ENCODE results near the gene TRIM63. TPM values are rescaled to one million over a fixed set of nuclear protein-coding genes. Genes with fewer than 3 reads are reported as not detected.

The TRIM63 gene
- total RNA-seq, 2 experiments from 2014 or later, result not detected

GRCh38 chr1:26023009-26023408 is 44.4 kb downstream of the TRIM63 start:
- intact Hi-C loops (cut with micrococcal nuclease; ENCODE audit: unreplicated experiment), result no loop called here
- Histone ChIP-seq H3K36me3 (ENCODE audit: insufficient read depth, low read length) (no peaks in the 10 kb centered on the region), H3K9me3 (ENCODE audit: low read length) (no peaks in the 10 kb centered on the region), H4K20me1 (ENCODE audit: insufficient read depth, low read length) (no peaks in the 10 kb centered on the region), H3K9me2 (ENCODE audit: insufficient read depth, low read length) (no peaks in the 10 kb centered on the region), H3K4me1 (ENCODE audit: insufficient read depth, low read length, poor library complexity, severe bottlenecking) (peaks cover 4% of the 10 kb centered on the region), H2AFZ (ENCODE audit: low read length) (no peak overlapping the region), H3K79me2 (ENCODE audit: insufficient read depth, low read depth, low read length) (no peaks in the 10 kb centered on the region), H3K4me2 (ENCODE audit: low read length) (no peak overlapping the region), H3K27ac (ENCODE audit: low read depth, low read length, poor library complexity, severe bottlenecking) (no peak overlapping the region), H3K4me3 (ENCODE audit: low read depth, low read length, poor library complexity, severe bottlenecking) (no peak overlapping the region)
- ChIA-PET CTCF (ENCODE audit: unreplicated experiment) (no interaction called here), POLR2A (no interaction called here)
- DNase-seq (ENCODE audit: low spot score), result no peak
- TF ChIP-seq EZH2phosphoT487 (IDR thresholded peaks at IDR 0.05; ENCODE audit: borderline replicate concordance, low read depth, low read length), result no peak
- TF ChIP-seq CTCF (conservative IDR thresholded peaks at IDR 0.05; ENCODE audit: low read length), result no peak
- BruUV-seq (replicated peaks), result no TSS peak

DNA sequence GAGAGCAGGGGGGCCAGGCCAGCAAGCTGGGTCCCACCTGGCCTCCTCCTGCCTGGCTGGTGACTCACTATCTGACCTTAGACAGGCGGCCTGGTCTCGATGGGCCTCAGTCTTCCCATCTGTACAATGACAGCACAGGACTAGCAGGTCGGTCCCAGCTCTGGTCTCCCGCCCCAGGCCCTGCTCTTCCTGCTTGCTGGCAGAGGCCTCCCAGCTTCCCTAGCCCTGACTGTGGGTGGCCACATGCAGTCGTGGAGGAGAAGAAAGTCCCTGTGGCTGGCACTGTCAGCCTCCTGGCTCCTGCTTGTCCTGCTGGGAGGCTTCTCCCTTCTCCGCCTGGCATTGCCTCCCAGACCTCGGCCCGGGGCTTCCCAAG is 45.0 kb downstream of the TRIM63 start:
- ChIA-PET POLR2A (interaction anchor here (0.6 kb wide), 1 partner anchor 96 kb away, joined by 3 read pairs; no protein-coding TSS in a partner anchor), CTCF (ENCODE audit: unreplicated experiment) (no interaction called here)
- H3K27ac ChIP-seq (ENCODE audit: low read depth, low read length, poor library complexity, severe bottlenecking), result no peak overlapping the region
- peaks cover 4% of the 10 kb centered on the region for H3K4me1 ChIP-seq (ENCODE audit: insufficient read depth, low read length, poor library complexity, severe bottlenecking)
- TF ChIP-seq CTCF (conservative IDR thresholded peaks at IDR 0.05; ENCODE audit: low read length) (no peak), EZH2phosphoT487 (IDR thresholded peaks at IDR 0.05; ENCODE audit: borderline replicate concordance, low read depth, low read length) (no peak)
- no peaks in the 10 kb centered on the region for H3K79me2 ChIP-seq (ENCODE audit: insufficient read depth, low read depth, low read length)
- H4K20me1 ChIP-seq (ENCODE audit: insufficient read depth, low read length), result no peaks in the 10 kb centered on the region
- H3K36me3 ChIP-seq (ENCODE audit: insufficient read depth, low read length), result no peaks in the 10 kb centered on the region
- H3K9me3 ChIP-seq (ENCODE audit: low read length), result no peaks in the 10 kb centered on the region
- intact Hi-C loops (cut with micrococcal nuclease; ENCODE audit: unreplicated experiment), result no loop called here
- no peak overlapping the region for H3K4me2 ChIP-seq (ENCODE audit: low read length)
- H3K4me3 ChIP-seq (ENCODE audit: low read depth, low read length, poor library complexity, severe bottlenecking), result no peak overlapping the region
- no peaks in the 10 kb centered on the region for H3K9me2 ChIP-seq (ENCODE audit: insufficient read depth, low read length)
- no peak for DNase-seq (ENCODE audit: low spot score)
- no peak overlapping the region for H2AFZ ChIP-seq (ENCODE audit: low read length)
- BruUV-seq (replicated peaks), result no TSS peak

DNA sequence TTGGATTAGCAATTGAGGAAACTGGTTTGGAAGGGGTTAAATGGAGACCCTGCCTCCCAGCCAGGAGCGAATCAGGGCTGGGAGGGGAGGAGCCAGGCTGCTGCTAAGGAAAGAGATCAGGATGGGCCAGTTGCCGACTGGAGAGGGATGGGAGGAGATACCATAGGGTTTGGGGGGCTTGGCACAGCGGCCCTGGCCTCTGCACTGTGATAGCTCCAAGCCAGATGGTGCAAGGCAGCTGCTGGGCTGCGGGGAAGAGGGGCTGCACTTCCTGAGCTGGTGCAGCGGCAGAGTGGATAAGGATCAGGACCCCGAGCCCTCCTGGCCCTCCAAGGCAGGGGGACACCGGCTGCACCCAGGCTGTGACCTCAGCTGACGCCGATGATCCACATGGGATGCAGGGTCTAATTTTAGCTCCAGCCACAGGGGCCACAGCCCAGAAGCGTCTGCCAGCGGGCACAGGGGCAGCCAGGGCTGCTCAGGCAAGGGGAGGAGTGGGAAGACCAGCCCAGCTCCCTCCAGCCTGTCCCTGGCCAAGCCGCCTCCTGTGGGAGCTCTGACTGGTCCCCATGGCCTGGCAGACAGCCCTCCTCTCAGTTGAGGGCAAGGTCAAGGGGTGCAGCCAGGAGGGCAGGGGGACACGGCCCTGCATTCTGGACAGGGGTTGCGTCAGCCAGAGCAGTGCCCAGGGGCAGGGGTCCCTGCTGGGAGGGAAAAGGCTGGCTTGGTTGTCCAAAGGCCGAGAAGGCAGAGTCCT is 45.6 kb downstream of the TRIM63 start, which contains the start of gene EXTL1:
EXTL1 (plus strand) TSS at position 129 of the 757 bp plus-strand sequence. CDS start 872 bp downstream, outside the sequence.
- Histone ChIP-seq H3K4me2 (ENCODE audit: low read length) (no peak within 1 kb of the TSS), H3K36me3 (ENCODE audit: insufficient read depth, low read length) (no peaks in the 10 kb centered on the region), H3K9me3 (ENCODE audit: low read length) (no peaks in the 10 kb centered on the region), H4K20me1 (ENCODE audit: insufficient read depth, low read length) (no peaks in the 10 kb centered on the region), H3K27ac (ENCODE audit: low read depth, low read length, poor library complexity, severe bottlenecking) (no peak within 1 kb of the TSS), H3K9me2 (ENCODE audit: insufficient read depth, low read length) (no peaks in the 10 kb centered on the region), H3K4me3 (ENCODE audit: low read depth, low read length, poor library complexity, severe bottlenecking) (no peak within 1 kb of the TSS), H2AFZ (ENCODE audit: low read length) (no peak within 1 kb of the TSS), H3K79me2 (ENCODE audit: insufficient read depth, low read depth, low read length) (no peaks in the 10 kb centered on the region), H3K4me1 (ENCODE audit: insufficient read depth, low read length, poor library complexity, severe bottlenecking) (peaks cover 4% of the 10 kb centered on the region)
- CTCF ChIA-PET (ENCODE audit: unreplicated experiment), result no interaction called here
- POLR2A ChIA-PET, result interaction anchor here (0.6 kb wide), 1 partner anchor 96 kb away, joined by 3 read pairs; no protein-coding TSS in a partner anchor
- TF ChIP-seq CTCF (conservative IDR thresholded peaks at IDR 0.05; ENCODE audit: low read length) (no peak), EZH2phosphoT487 (IDR thresholded peaks at IDR 0.05; ENCODE audit: borderline replicate concordance, low read depth, low read length) (no peak)
- intact Hi-C loops (cut with micrococcal nuclease; ENCODE audit: unreplicated experiment), result no loop called here
- no TSS peak for BruUV-seq (replicated peaks)
- DNase-seq (ENCODE audit: low spot score), result no peak

Data from OCI-LY7 (cell line).